NB4 (cell line): Measurements from ENCODE around the gene CDK5R2.

Source experiments
- MYC ChIP-seq: IDR thresholded peaks from 2 replicates; pipeline ENCODE4 v1.6.1; 2011; ENCODE audit warnings: low read depth, low read length
- POLR2A ChIP-seq: IDR thresholded peaks from 2 replicates; pipeline ENCODE4 v1.6.1; 2011; ENCODE audit warnings: mild to moderate bottlenecking; ENCODE audit not compliant: insufficient read length; ENCODE audit errors: extremely low read depth
- TF ChIP-seq, protein P1 (sequence below): IDR thresholded peaks from 2 replicates; pipeline ENCODE4 v1.6.1; 2011; ENCODE audit warnings: low read depth, low read length
- TF ChIP-seq, protein P2 (sequence below): IDR thresholded peaks from one replicate; pipeline ENCODE4 v1.5.1; 2012; ENCODE audit warnings: low read depth, low read length

DNA sequence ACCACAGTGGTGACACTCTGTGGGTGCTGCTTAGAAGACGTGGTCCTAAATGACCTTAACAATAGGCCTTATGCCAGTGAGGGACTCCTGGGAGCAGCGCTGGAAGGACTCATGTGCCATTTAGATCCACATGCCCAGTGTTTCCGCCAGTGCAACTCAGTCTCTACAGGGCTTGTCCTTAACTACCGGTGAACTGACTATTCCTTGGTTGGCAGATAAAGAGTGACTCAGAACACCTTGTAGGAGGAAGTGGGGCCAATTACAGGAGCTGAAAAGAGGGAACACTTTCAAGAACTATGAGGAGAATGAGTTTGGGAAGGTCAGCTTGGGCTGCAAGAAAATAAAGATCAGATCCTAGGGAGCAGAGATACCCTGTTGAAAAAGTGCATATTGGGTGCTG is 1.8 kb upstream of the CDK5R2 start:
- TF ChIP-seq POLR2A (no peak), MYC (no peak)
- TF ChIP-seq, protein P1, sequence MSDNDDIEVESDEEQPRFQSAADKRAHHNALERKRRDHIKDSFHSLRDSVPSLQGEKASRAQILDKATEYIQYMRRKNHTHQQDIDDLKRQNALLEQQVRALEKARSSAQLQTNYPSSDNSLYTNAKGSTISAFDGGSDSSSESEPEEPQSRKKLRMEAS, result no peak
- TF ChIP-seq, protein P2, sequence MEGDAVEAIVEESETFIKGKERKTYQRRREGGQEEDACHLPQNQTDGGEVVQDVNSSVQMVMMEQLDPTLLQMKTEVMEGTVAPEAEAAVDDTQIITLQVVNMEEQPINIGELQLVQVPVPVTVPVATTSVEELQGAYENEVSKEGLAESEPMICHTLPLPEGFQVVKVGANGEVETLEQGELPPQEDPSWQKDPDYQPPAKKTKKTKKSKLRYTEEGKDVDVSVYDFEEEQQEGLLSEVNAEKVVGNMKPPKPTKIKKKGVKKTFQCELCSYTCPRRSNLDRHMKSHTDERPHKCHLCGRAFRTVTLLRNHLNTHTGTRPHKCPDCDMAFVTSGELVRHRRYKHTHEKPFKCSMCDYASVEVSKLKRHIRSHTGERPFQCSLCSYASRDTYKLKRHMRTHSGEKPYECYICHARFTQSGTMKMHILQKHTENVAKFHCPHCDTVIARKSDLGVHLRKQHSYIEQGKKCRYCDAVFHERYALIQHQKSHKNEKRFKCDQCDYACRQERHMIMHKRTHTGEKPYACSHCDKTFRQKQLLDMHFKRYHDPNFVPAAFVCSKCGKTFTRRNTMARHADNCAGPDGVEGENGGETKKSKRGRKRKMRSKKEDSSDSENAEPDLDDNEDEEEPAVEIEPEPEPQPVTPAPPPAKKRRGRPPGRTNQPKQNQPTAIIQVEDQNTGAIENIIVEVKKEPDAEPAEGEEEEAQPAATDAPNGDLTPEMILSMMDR, result no peak
